IMR-90 (cell line): ENCODE results near the gene DTNA. TPM values are rescaled to one million over a fixed set of nuclear protein-coding genes. Genes with fewer than 3 reads are reported as not detected.

Experiments
- ATAC-seq: fragments of 200-7000 bp; cut with Tn5 transposase; 2 replicates; pipeline ENCODE4 v1.9.1; 2020; ENCODE audit warnings: low read depth, mild to moderate bottlenecking, moderate library complexity
- BruUV-seq: library from RNA; stranded (reverse); fragments of 400-500 nt; replicated peaks from 2 replicates; lab custom pipeline; 2021; lab: Mats Ljungman, UMichigan
- CTCF ChIA-PET: fragments of 300-600 bp; formaldehyde crosslinking; extraction: SDS; loops from one replicate; lab custom pipeline; 2021; ENCODE audit warnings: antibody characterized with exemption; lab: Yijun Ruan, JAX
- POLR2A ChIA-PET: fragments of 300-600 bp; sonication (Branson Sonifier 250); formaldehyde crosslinking; loops from one replicate; lab custom pipeline; 2022; ENCODE audit warnings: antibody characterized with exemption; ENCODE audit not compliant: unreplicated experiment; lab: Charles Lee
- DNase-seq: peaks from one replicate; pipeline ENCODE4 v3.0.0; 2013
- H2AFZ ChIP-seq: replicated peaks from 2 replicates; pipeline ENCODE3; 2013; ENCODE audit warnings: low read length, mild to moderate bottlenecking; ENCODE audit not compliant: poor library complexity
- H2AK5ac ChIP-seq: 2 replicates; pipeline ENCODE4 v1.6.1; 2013; ENCODE audit warnings: low read depth, low read length, inconsistent platforms
- H2AK9ac ChIP-seq: replicated peaks from 2 replicates; pipeline ENCODE3; 2013; ENCODE audit warnings: mild to moderate bottlenecking, low read depth, low read length, moderate library complexity; ENCODE audit not compliant: poor library complexity
- H2BK120ac ChIP-seq: 2 replicates; pipeline ENCODE4 v1.6.1; 2013; ENCODE audit warnings: low read depth, low read length, inconsistent platforms
- H2BK15ac ChIP-seq: 3 replicates; pipeline ENCODE4 v1.6.1; 2013; ENCODE audit warnings: low read depth, low read length, inconsistent platforms
- H2BK20ac ChIP-seq: 2 replicates; pipeline ENCODE4 v1.6.1; 2013; ENCODE audit warnings: low read depth, mild to moderate bottlenecking, inconsistent platforms, low read length, moderate library complexity
- H2BK5ac ChIP-seq: 2 replicates; pipeline ENCODE4 v1.6.1; 2013; ENCODE audit warnings: mild to moderate bottlenecking, low read depth, low read length, inconsistent platforms; ENCODE audit not compliant: poor library complexity, severe bottlenecking
- H3K14ac ChIP-seq: replicated peaks from 2 replicates; pipeline ENCODE4 v1.6.1; 2013; ENCODE audit warnings: low read depth, low read length, inconsistent platforms
- H3K18ac ChIP-seq: 2 replicates; pipeline ENCODE4 v1.6.1; 2013; ENCODE audit warnings: low read depth, low read length, control low read depth
- H3K23ac ChIP-seq: 2 replicates; pipeline ENCODE4 v1.6.1; 2013; ENCODE audit warnings: low read depth, low read length, inconsistent platforms
- H3K27ac ChIP-seq: 2 replicates; pipeline ENCODE4 v1.5.1; 2013; ENCODE audit warnings: mild to moderate bottlenecking, control low read depth, low read length; ENCODE audit not compliant: insufficient read depth
- H3K27me3 ChIP-seq: 2 replicates; pipeline ENCODE4 v1.6.1; 2013; ENCODE audit warnings: low read length; ENCODE audit not compliant: control insufficient read depth, insufficient read depth
- H3K36me3 ChIP-seq: 2 replicates; pipeline ENCODE4 v1.6.1; 2013; ENCODE audit warnings: low read length, mixed read lengths; ENCODE audit not compliant: control insufficient read depth, insufficient read depth
- H3K4ac ChIP-seq: 2 replicates; pipeline ENCODE4 v1.6.1; 2013; ENCODE audit warnings: low read depth, low read length, inconsistent platforms
- H3K4me1 ChIP-seq: 2 replicates; pipeline ENCODE4 v1.6.1; 2013; ENCODE audit warnings: low read length, mixed read lengths; ENCODE audit not compliant: control insufficient read depth, insufficient read depth
- H3K4me2 ChIP-seq: 2 replicates; pipeline ENCODE4 v1.6.1; 2013; ENCODE audit warnings: low read depth, mild to moderate bottlenecking, control low read depth, low read length, moderate library complexity
- H3K4me3 ChIP-seq: 2 replicates; pipeline ENCODE4 v1.5.1; 2013; ENCODE audit warnings: low read depth, mild to moderate bottlenecking, control low read depth, low read length, moderate library complexity; ENCODE audit not compliant: insufficient read depth
- H3K56ac ChIP-seq: 2 replicates; pipeline ENCODE4 v1.6.1; 2013; ENCODE audit warnings: low read length, inconsistent platforms; ENCODE audit not compliant: insufficient read depth; ENCODE audit errors: extremely low read depth
- H3K79me1 ChIP-seq, 2 experiments: 2 replicates each; pipeline ENCODE4 v1.6.1; 2013; ENCODE audit warnings: low read length in 2 of 2, inconsistent platforms in 1 of 2, low read depth in 1 of 2
- H3K9ac ChIP-seq: 2 replicates; pipeline ENCODE4 v1.6.1; 2013; ENCODE audit warnings: low read depth, low read length, control low read depth
- H3K9me1 ChIP-seq: 2 replicates; pipeline ENCODE4 v1.6.1; 2013; ENCODE audit warnings: low read length, inconsistent platforms; ENCODE audit not compliant: insufficient read depth
- H3K9me3 ChIP-seq: 2 replicates; pipeline ENCODE4 v1.6.1; 2013; ENCODE audit warnings: low read length; ENCODE audit not compliant: control insufficient read depth, insufficient read depth
- H4K20me1 ChIP-seq: 2 replicates; pipeline ENCODE4 v1.6.1; 2013; ENCODE audit warnings: low read length, inconsistent platforms; ENCODE audit not compliant: insufficient read depth
- H4K5ac ChIP-seq: 2 replicates; pipeline ENCODE4 v1.6.1; 2013; ENCODE audit warnings: mild to moderate bottlenecking, low read depth, low read length, control low read depth
- H4K8ac ChIP-seq, 2 experiments: 2 replicates each; pipeline ENCODE4 v1.6.1; 2013; ENCODE audit warnings: low read depth in 2 of 2, low read length in 2 of 2, control low read depth in 1 of 2, inconsistent platforms in 1 of 2
- H4K91ac ChIP-seq: 2 replicates; pipeline ENCODE4 v1.6.1; 2013; ENCODE audit warnings: low read depth, low read length, inconsistent platforms; ENCODE audit not compliant: insufficient read depth
- BHLHE40 ChIP-seq: fragments of 150-350 bp; IDR thresholded peaks from 2 replicates; pipeline ENCODE4 v1.6.1; 2016; ENCODE audit warnings: mild to moderate bottlenecking, low read depth, low read length
- CEBPB ChIP-seq: IDR thresholded peaks from 2 replicates; pipeline ENCODE4 v1.6.1; 2012; ENCODE audit warnings: low read depth, low read length, improper control_type of control experiment
- CHD1 ChIP-seq: IDR thresholded peaks from 2 replicates; pipeline ENCODE4 v1.6.1; 2012; ENCODE audit warnings: low read depth, low read length, improper control_type of control experiment
- CTCF ChIP-seq: conservative IDR thresholded peaks from 2 replicates; pipeline ENCODE4 v1.5.1; 2012; ENCODE audit warnings: mild to moderate bottlenecking, low read depth, low read length, improper control_type of control experiment
- ELK1 ChIP-seq: fragments of 150-350 bp; IDR thresholded peaks from 2 replicates; pipeline ENCODE4 v1.6.1; 2016; ENCODE audit warnings: low read depth, mild to moderate bottlenecking, low read length, moderate library complexity, borderline replicate concordance
- FOS ChIP-seq: fragments of 150-350 bp; IDR thresholded peaks from 2 replicates; pipeline ENCODE4 v1.6.1; 2016; ENCODE audit warnings: low read depth, low read length
- MAFK ChIP-seq: IDR thresholded peaks from 2 replicates; pipeline ENCODE4 v1.6.1; 2012; ENCODE audit warnings: low read depth, low read length, improper control_type of control experiment
- MAZ ChIP-seq: IDR thresholded peaks from 2 replicates; pipeline ENCODE4 v1.6.1; 2012; ENCODE audit warnings: low read depth, mild to moderate bottlenecking, low read length, improper control_type of control experiment, moderate library complexity, borderline replicate concordance
- MXI1 ChIP-seq: IDR thresholded peaks from 2 replicates; pipeline ENCODE4 v1.6.1; 2012; ENCODE audit warnings: low read depth, mild to moderate bottlenecking, low read length, moderate library complexity, borderline replicate concordance
- NFE2L2 ChIP-seq: fragments of 150-350 bp; IDR thresholded peaks from 2 replicates; pipeline ENCODE4 v1.6.1; 2016; ENCODE audit warnings: low read depth, mild to moderate bottlenecking, low read length
- POLR2A ChIP-seq: IDR thresholded peaks from 2 replicates; pipeline ENCODE4 v1.6.1; 2012; ENCODE audit warnings: mild to moderate bottlenecking, low read depth, low read length
- RAD21 ChIP-seq: IDR thresholded peaks from 2 replicates; pipeline ENCODE4 v1.6.1; 2012; ENCODE audit warnings: low read length, improper control_type of control experiment
- RCOR1 ChIP-seq: IDR thresholded peaks from 2 replicates; pipeline ENCODE4 v1.6.1; 2012; ENCODE audit warnings: mild to moderate bottlenecking, low read length, improper control_type of control experiment; ENCODE audit not compliant: insufficient replicate concordance
- RFX5 ChIP-seq: IDR thresholded peaks from 2 replicates; pipeline ENCODE4 v1.8.0; 2012; ENCODE audit warnings: low read depth, mild to moderate bottlenecking, low read length, moderate library complexity
- SMC3 ChIP-seq: fragments of 150-350 bp; IDR thresholded peaks from 2 replicates; pipeline ENCODE4 v1.6.1; 2016; ENCODE audit warnings: low read depth, mild to moderate bottlenecking, antibody characterized with exemption, low read length, moderate library complexity
- USF2 ChIP-seq: fragments of 150-350 bp; IDR thresholded peaks from 2 replicates; pipeline ENCODE4 v1.6.1; 2017; ENCODE audit warnings: mild to moderate bottlenecking, antibody characterized with exemption, low read length, low read depth
- dilution Hi-C: fragments of 300-500 bp; cut with HindIII; formaldehyde crosslinking; loops from one replicate; pipeline ENCODE4 v1.14.3; 2018; ENCODE audit warnings: low sequenced_read_pairs; ENCODE audit not compliant: unreplicated experiment
- in situ Hi-C: fragments of 300-500 bp; cut with MboI; formaldehyde crosslinking; loops from 3 replicates; pipeline ENCODE4 v1.14.3; 2019; ENCODE audit warnings: low sequenced_read_pairs, inconsistent platforms, mixed read lengths
- intact Hi-C: fragments of 100-400 bp; cut with micrococcal nuclease; formaldehyde crosslinking; loops from 2 replicates; pipeline ENCODE4 v1.10.0; 2022
- polyA plus RNA-seq, 3 experiments: library from polyadenylated mRNA; depleted of rRNA; stranded (reverse); fragments of >200 nt; gene quantifications; 2 replicates each; pipeline ENCODE4 v1.2.3, GENCODE V29; 2012; ENCODE audit warnings: low replicate concordance in 1 of 3
- total RNA-seq: library from RNA; depleted of rRNA; stranded (reverse); fragments of >200 nt; gene quantifications from 2 replicates; pipeline ENCODE4 v1.2.3, GENCODE V29; 2012

The DTNA gene
- total and polyA plus RNA-seq, 2 of the 4 experiments (the other 2 are of a cell fraction), result 9.5 to 10.8 TPM

- Histone ChIP-seq H2BK20ac (no peak overlapping the region), H3K36me3 (no peaks in the 10 kb centered on the region), H4K20me1 (no peaks in the 10 kb centered on the region), H3K18ac (no peak overlapping the region), H2BK15ac (no peak overlapping the region), H4K5ac (no peak overlapping the region), H3K9me3 (no peaks in the 10 kb centered on the region), H3K27ac (no peak overlapping the region), H3K9me1 (no peaks in the 10 kb centered on the region), H2AFZ (no peak overlapping the region), H3K23ac (no peak overlapping the region), H2BK5ac (no peak overlapping the region), H3K27me3 (peaks cover 2% of the 10 kb centered on the region; the same call in 1 of the 2 replicates), H3K14ac (no peak overlapping the region), H4K8ac (no peak overlapping the region), H2BK120ac (no peak overlapping the region), H3K4ac (no peak overlapping the region), H3K79me1 (no peaks in the 10 kb centered on the region), H2AK9ac (no peak overlapping the region), H3K4me3 (no peak overlapping the region), H3K9ac (no peak overlapping the region), H2AK5ac (no peak overlapping the region), H4K91ac (no peak overlapping the region), H3K4me2 (no peak overlapping the region), H3K56ac (no peak overlapping the region), H3K4me1 (no peaks in the 10 kb centered on the region)
- intact Hi-C loops, result no loop called here
- dilution Hi-C loops, result no loop called here
- ChIA-PET CTCF (no interaction called here), POLR2A (no interaction called here)
- TF ChIP-seq ELK1 (no peak), MAZ (no peak), RCOR1 (no peak), BHLHE40 (no peak), CHD1 (no peak), NFE2L2 (no peak), RFX5 (no peak), USF2 (no peak), SMC3 (no peak), POLR2A (no peak), CEBPB (no peak), MAFK (no peak), FOS (no peak), MXI1 (no peak), RAD21 (no peak), CTCF (no peak)
- in situ Hi-C loops, result no loop called here
- no peak for DNase-seq
- no peak for ATAC-seq
- BruUV-seq, result no TSS peak
Observed at GRCh38 chr18:34893239-34893638, 183.1 kb downstream of the DTNA start.
